IPS DF 6.9 (cell line): ENCODE results near the gene PACSIN2.
"Not testable (repeated sequence)": the region's sequence is repeated elsewhere in the genome, so short reads cannot be mapped to it uniquely, and the experiment has no call there.

Experiments used
- DNase-seq: peaks from one replicate; pipeline ENCODE4 v3.0.0-alpha.2; 2013; ENCODE audit warnings: low read depth, low spot score
- H3K27ac ChIP-seq: one replicate; pipeline ENCODE4 v1.5.1; 2013; ENCODE audit warnings: low read length, control low read depth
- H3K27me3 ChIP-seq: 2 replicates; pipeline ENCODE4 v1.6.1; 2013; ENCODE audit warnings: mild to moderate bottlenecking, low read length; ENCODE audit not compliant: control insufficient read depth, insufficient read depth
- H3K36me3 ChIP-seq: 2 replicates; pipeline ENCODE4 v1.6.1; 2013; ENCODE audit warnings: low read length; ENCODE audit not compliant: control insufficient read depth, insufficient read depth
- H3K4me1 ChIP-seq: 2 replicates; pipeline ENCODE4 v1.6.1; 2013; ENCODE audit warnings: low read length; ENCODE audit not compliant: control insufficient read depth, insufficient read depth
- H3K4me3 ChIP-seq: 2 replicates; pipeline ENCODE4 v1.5.1; 2013; ENCODE audit warnings: mild to moderate bottlenecking, low read length
- H3K9me3 ChIP-seq: 2 replicates; pipeline ENCODE4 v1.6.1; 2013; ENCODE audit warnings: low read length, inconsistent platforms; ENCODE audit not compliant: control insufficient read depth, insufficient read depth
- WGBS: extraction: QIAGEN DNeasy Blood & Tissue Kit; methylation state at CpG from one replicate; pipeline ENCODE4 v1.1.7; 2013; ENCODE audit warnings: mixed read lengths, missing lambda C conversion rate; ENCODE audit not compliant: insufficient read length, insufficient coverage; 5-methylcytosine and 5-hydroxymethylcytosine counted together

The PACSIN2 gene

DNA sequence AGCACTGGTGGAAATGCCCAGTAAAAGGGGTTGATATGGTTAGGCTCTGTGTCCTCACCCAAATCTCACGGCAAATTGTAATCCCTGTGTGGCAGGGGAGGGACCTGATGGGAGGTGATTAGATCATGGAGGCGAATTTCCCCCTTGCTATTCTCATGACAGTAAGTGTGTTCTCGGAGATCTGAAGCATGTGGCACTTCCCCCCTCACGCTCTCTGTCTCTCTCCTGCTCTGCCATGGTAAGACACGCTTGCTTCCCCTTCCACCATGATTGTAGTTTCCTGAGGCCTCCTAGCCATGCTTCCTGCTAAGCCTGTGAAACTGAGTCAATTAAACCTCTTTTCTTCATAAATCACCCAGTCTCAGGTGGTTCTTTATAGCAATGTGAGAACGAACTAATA lies 37.4 kb downstream of the PACSIN2 start:
- Histone ChIP-seq H3K4me1 (peaks cover 3% of the 10 kb centered on the region; the same call in 1 of the 2 replicates), H3K27ac (no peak overlapping the region), H3K36me3 (no peaks in the 10 kb centered on the region), H3K9me3 (no peaks in the 10 kb centered on the region), H3K27me3 (no peaks in the 10 kb centered on the region), H3K4me3 (no peak overlapping the region)
- DNase-seq: no peak
- no CpG with 5 or more reads among the region's 6 CpGs for whole genome bisulfite sequencing

DNA sequence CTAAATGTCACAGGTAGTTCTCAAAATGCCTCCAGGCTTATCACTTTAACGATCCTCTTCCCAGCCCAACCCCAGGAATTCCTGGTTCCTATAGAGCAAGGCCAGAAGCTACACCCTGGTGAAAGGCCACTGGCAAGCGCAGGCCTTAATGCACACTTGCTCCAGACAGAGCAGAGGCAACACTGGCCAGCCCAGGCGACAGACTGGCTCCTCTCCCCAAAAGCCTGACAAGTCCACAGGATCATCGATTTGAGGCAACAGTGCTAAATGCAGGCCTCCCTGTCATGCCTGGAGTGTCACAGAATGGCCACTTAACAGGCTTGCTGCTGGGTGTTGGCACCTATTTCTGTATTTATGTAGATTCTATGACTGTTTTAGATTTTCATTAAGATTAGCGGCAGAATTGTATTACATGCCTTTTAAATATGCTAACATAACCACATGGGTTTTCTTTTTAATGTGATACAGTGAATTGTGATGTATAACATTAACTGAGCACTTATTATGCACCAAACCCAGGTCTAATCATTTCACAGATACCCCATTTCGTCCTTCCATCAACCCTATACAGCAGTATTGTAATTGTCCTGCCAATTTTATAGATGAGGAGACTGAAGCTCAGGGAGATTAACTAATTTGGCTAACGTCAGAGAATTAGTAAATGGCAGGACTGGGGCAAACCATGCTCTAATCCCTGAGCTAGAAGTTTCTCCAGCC lies 38.6 kb downstream of the PACSIN2 start:
- WGBS: no CpG with 5 or more reads among the region's 7 CpGs
- no peak for DNase-seq
- H3K36me3 ChIP-seq: no peaks in the 10 kb centered on the region
- peaks cover 3% of the 10 kb centered on the region; the same call in 1 of the 2 replicates for H3K4me1 ChIP-seq
- H3K27me3 ChIP-seq: no peaks in the 10 kb centered on the region
- H3K27ac ChIP-seq: no peak overlapping the region
- H3K9me3 ChIP-seq: no peaks in the 10 kb centered on the region
- H3K4me3 ChIP-seq: no peak overlapping the region

DNA sequence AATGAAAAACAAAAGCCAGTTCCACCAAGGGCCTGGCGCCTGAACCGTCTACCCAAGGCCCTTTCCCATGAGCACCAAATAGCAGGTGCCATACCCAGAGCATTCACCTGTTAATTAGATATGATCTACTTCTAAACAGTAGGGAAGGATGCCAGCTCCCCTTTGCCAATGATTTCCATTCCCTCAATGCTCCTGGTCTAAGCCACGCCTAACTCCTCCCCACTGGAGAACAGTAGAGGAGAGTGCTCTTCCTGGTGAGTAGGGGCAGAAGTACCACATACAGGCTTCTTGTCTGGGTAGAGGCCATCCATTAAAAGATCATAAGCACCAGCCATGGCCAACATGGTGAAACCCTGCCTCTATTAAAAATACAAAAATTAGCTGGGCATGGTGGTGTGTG lies 40.7 kb downstream of the PACSIN2 start:
- H3K4me1 ChIP-seq: peaks cover 3% of the 10 kb centered on the region; the same call in 1 of the 2 replicates
- no peak for DNase-seq
- no CpG with 5 or more reads among the region's 3 CpGs for WGBS
- H3K27ac ChIP-seq: no peak overlapping the region
- H3K4me3 ChIP-seq: no peak overlapping the region
- H3K27me3 ChIP-seq: no peaks in the 10 kb centered on the region
- no peaks in the 10 kb centered on the region for H3K9me3 ChIP-seq
- no peaks in the 10 kb centered on the region for H3K36me3 ChIP-seq

DNA sequence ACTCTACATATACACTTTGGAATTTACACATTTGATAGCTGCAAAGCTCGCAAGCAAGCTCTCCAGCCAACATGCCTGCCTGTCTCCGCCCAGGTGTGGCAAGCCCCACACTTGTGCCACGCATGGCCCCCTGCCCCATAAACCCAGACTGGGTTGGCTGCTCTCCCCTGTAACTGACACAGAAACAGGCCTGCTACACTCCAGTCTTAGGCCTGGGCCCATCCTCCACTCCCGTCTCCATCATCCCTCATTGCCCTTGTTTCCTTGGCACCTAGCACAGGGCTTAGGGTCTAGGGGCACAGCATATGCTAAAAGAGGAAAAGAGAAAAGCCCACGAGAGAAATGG lies 41.4 kb downstream of the PACSIN2 start:
- Histone ChIP-seq H3K36me3 (no peaks in the 10 kb centered on the region), H3K4me1 (peaks cover 3% of the 10 kb centered on the region; the same call in 1 of the 2 replicates), H3K9me3 (no peaks in the 10 kb centered on the region), H3K27me3 (no peaks in the 10 kb centered on the region), H3K27ac (no peak overlapping the region), H3K4me3 (no peak overlapping the region)
- DNase-seq: no peak
- no CpG with 5 or more reads among the region's 5 CpGs for WGBS

DNA sequence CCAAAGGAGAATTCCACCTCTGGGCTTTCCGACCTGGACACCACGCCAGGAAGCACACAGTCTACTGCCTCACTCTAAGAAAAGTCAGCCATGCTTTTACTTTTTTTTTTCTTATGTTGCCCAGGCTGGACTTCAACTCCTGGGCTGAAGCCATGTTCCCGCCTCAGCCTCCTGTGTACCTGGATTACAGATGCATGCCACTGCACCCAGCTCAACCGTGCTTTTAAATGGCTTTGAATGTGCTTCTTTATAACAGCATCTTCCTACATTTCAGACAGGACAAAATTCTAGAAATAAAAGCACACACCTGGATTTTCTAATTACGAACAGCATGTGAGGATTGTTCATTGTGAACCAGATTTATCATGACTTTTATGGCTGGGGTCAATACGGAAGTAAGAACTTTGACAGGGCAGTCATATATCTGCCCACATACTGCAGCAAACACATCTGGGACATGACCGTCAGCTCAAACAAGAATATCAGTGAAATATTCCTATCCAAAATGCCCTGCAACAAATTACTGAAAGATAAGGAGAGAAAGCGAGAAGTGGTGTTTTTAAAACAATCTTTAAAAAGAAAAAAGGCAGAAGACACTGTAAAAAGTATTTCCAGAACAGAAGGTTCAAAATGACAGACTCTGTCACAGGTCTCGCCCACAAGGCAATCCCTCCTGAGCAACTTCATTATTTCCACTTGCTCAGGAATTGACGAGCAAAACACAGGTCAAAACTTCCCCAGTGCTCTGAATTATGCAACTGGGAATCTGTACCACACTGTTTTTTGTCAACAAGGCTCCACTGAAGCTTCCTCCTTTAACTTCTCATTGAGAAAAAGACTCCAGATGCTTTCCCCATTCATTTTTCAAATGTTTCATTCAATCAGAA lies 42.1 kb downstream of the PACSIN2 start:
- no CpG with 5 or more reads among the region's 10 CpGs for WGBS
- DNase-seq: no peak
- H3K4me3 ChIP-seq: no peak overlapping the region
- H3K36me3 ChIP-seq: no peaks in the 10 kb centered on the region
- H3K9me3 ChIP-seq: no peaks in the 10 kb centered on the region
- H3K27ac ChIP-seq: no peak overlapping the region
- no peaks in the 10 kb centered on the region for H3K27me3 ChIP-seq
- peaks cover 3% of the 10 kb centered on the region; the same call in 1 of the 2 replicates for H3K4me1 ChIP-seq

DNA sequence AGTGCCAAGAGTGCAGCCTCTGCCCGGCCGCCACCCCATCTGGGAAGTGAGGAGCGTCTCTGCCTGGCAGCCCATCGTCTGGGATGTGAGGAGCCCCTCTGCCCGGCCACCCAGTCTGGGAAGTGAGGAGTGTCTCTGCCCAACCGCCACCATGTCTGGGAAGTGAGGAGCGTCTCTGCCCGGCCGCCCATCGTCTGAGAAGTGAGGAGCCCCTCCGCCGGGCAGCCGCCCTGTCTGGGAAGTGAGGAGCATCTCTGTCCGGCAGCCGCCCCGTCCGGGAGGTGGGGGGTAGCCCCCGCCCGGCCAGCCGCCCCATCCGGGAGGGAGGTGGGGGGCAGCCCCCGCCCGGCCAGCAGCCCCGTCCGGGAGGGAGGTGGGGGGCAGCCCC lies 43.5 kb downstream of the PACSIN2 start:
- DNase-seq, H3K4me1 ChIP-seq, H3K4me3 ChIP-seq, H3K9me3 ChIP-seq, H3K27ac ChIP-seq, H3K27me3 ChIP-seq, H3K36me3 ChIP-seq: not testable (repeated sequence)
- no CpG with 5 or more reads among the region's 25 CpGs for WGBS

DNA sequence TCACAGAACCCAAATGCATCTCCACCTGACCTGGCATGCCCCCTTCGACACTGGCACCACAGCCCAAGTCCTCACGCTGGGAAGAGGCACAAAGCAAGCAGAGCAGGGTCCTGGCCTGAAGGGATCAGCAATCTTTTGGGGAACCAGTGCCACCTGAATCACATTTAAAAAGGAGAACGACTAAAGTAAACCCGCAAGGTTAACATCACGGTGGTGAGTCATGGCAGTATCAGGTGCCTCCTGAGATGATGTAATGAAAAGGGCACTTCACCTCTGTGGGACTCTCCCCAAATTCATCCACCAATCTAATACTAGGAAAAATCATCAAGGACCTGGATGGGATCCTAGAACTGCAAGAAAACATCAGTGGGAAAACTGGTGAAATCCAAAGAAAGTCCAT lies 44.9 kb downstream of the PACSIN2 start:
- Histone ChIP-seq H3K27me3 (no peaks in the 10 kb centered on the region), H3K9me3 (no peaks in the 10 kb centered on the region), H3K27ac (no peak overlapping the region), H3K4me1 (0 out of 2 replicates have a peak, but pooled peaks cover 1% of the 10 kb centered on the region), H3K36me3 (no peaks in the 10 kb centered on the region), H3K4me3 (no peak overlapping the region)
- no CpG with 5 or more reads among the region's 5 CpGs for WGBS
- DNase-seq: no peak

DNA sequence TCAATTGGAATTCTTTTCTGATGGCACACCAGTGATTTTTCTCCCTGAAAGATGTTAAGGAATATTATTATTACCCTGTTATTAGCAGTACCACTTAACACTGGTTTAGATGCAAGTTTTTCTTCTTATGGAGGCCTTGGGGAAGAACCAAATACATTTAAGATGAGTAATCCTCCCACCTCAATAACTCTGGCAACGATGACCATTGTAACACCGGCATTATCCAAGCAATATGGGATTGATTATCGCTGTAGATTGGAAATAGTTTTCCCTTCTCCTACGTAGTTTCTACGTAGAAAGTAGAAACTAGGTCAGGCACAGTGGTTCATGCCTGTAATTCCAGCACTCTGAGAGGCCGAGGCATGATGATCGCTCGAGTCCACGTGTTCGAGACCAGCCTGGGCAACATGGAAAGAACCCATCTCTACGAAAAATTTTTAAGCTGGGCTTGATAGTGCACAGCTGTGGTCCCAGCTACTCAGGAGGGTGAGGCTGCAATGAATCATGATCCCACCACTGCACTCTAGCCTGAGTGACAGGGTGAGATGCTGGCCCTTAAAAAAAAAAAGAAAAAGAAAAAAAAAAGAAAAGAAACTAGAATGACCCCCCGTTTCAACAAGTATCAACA lies 45.5 kb downstream of the PACSIN2 start:
- DNase-seq: no peak
- no peak overlapping the region for H3K27ac ChIP-seq
- H3K36me3 ChIP-seq: no peaks in the 10 kb centered on the region
- no peaks in the 10 kb centered on the region for H3K27me3 ChIP-seq
- no CpG with 5 or more reads among the region's 12 CpGs for WGBS
- H3K9me3 ChIP-seq: no peaks in the 10 kb centered on the region
- peaks cover 3% of the 10 kb centered on the region for H3K4me1 ChIP-seq
- H3K4me3 ChIP-seq: no peak overlapping the region

DNA sequence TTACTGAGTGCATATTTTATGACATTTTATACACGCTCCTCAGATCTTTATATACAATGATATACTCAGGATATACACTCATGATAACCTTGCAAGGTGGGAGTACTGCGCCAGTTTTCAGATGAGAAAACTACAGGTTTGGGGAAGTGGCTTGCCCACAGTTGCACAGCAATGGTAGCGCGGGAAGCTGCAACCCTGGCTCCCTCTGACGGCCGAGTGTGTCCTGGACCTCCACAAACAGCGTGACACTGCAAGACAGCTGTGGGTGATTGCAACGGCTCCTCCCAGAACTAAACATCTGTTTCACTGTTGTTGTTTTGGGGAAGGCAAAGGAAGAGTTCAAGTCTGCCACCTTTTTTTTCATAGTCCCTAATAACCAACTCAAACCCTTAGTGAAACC lies 47.0 kb downstream of the PACSIN2 start:
- no peaks in the 10 kb centered on the region for H3K36me3 ChIP-seq

DNA sequence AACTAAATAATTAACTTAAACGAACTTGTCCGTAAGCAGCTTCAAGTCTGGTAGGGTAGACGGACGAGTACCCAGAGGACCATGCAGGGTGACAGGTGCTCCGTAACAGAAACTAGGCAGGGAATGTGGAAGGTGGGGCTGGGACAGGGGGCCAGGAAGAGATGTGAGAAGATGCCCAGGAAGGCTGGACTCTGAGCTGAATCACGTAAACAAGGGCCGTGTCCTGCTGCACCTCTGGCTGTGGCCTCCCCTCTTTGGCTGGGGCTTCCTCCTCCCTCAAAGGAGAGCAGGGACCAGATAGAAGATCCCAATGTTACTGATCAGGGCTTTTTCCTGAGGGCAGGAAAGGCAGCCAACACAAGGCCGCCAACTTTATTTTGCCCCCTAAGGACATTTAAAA lies 47.9 kb downstream of the PACSIN2 start:
- H3K4me3 ChIP-seq: no peak overlapping the region
- DNase-seq: no peak
- no peak overlapping the region for H3K27ac ChIP-seq
- no peaks in the 10 kb centered on the region for H3K27me3 ChIP-seq
- peaks cover 8% of the 10 kb centered on the region for H3K4me1 ChIP-seq
- H3K9me3 ChIP-seq: no peaks in the 10 kb centered on the region
- no peaks in the 10 kb centered on the region for H3K36me3 ChIP-seq
- WGBS: no CpG with 5 or more reads among the region's 8 CpGs

More for the DNA sequence above, 47.0 kb downstream of the PACSIN2 start:
- Histone ChIP-seq H3K27ac (no peak overlapping the region), H3K9me3 (no peaks in the 10 kb centered on the region), H3K27me3 (no peaks in the 10 kb centered on the region), H3K4me1 (peaks cover 6% of the 10 kb centered on the region), H3K4me3 (no peak overlapping the region)
- no peak for DNase-seq
- WGBS: no CpG with 5 or more reads among the region's 8 CpGs
